Measurements from ENCODE around the gene SSTR1.

GRCh38 chr14:38171197-38171596 lies 36.5 kb upstream of the SSTR1 start:
- TF ChIP-seq CTCF (conservative IDR thresholded peaks at IDR 0.05; ENCODE audit: low read length), result no peak
- TF ChIP-seq EZH2phosphoT487 (IDR thresholded peaks at IDR 0.05; ENCODE audit: borderline replicate concordance, low read depth, low read length), result no peak

All from OCI-LY7 (cell line).